Activated effector memory CD4-positive, alpha-beta T cell treated with anti-CD3 and anti-CD28 coated beads, Interleukin-2, amount 50 U/mL, for 16 hours (primary cell): Measurements from ENCODE around the gene PCDHGB2.
A peak's percentile ranks its signal among the peaks of the same experiment; 100 is the strongest.
"Not testable (repeated sequence)": the region's sequence is repeated elsewhere in the genome, so short reads cannot be mapped to it uniquely, and the experiment has no call there.

Experiments
- DNase-seq: peaks from one replicate; pipeline ENCODE4 v3.0.0-alpha.2; 2020

The PCDHGB2 gene

DNA sequence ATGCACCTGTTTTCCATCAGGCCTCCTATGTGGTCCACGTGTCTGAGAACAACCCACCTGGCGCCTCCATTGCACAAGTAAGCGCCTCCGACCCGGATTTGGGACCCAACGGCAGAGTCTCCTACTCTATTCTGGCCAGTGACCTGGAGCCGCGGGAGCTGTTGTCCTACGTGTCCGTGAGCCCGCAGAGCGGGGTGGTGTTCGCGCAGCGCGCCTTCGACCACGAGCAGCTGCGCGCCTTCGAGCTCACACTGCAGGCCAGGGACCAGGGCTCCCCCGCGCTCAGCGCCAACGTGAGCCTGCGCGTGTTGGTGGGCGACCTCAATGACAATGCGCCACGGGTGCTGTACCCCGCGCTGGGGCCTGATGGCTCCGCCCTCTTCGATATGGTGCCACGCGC lies 8.2 kb upstream of the PCDHGB2 start:
- DNase-seq: no peak

DNA sequence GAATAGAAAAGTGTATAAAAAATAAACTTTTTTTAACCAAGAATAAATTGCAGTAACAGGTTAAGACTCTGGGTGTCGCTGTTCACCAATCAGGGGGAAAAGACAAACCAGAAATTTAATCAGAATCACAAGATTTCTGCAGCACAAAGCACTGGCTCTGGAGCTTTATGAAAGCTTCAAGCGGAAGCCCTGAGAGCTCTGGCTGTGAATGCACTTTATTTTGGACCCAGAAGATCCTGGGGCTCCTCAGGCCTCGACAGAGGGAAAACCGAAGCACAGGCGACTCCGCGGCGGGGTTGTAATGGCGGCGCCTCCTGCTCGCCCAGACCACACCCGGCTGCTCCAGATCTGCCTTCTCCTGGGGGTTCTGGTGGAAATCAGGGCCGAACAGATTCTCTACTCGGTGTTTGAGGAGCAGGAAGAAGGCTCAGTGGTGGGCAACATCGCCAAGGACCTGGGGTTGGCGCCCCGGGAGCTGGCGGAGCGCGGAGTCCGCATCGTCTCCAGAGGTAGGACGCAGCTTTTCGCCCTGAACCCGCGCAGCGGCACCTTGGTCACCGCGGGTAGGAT lies 4.8 kb upstream of the PCDHGB2 start, which contains the start of gene PCDHGA4:
Gene PCDHGA4 (plus strand): TSS at position 122 of the 570 bp plus-strand sequence. CDS start 87 bp downstream, at position 209.
- DNase-seq: no peak

DNA sequence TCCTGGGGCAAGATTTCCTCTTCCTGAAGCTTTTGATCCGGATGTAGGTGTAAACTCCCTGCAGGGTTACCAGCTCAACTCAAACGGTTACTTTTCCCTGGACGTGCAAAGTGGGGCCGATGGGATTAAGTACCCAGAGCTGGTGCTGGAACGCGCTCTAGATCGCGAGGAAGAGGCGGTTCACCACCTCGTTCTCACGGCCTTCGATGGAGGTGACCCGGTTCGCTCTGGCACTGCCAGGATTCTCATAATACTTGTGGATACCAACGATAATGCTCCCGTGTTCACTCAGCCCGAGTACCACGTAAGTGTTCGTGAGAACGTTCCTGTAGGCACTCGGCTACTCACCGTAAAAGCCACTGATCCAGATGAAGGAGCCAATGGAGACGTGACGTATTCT lies 4.2 kb upstream of the PCDHGB2 start:
- DNase-seq: no peak

DNA sequence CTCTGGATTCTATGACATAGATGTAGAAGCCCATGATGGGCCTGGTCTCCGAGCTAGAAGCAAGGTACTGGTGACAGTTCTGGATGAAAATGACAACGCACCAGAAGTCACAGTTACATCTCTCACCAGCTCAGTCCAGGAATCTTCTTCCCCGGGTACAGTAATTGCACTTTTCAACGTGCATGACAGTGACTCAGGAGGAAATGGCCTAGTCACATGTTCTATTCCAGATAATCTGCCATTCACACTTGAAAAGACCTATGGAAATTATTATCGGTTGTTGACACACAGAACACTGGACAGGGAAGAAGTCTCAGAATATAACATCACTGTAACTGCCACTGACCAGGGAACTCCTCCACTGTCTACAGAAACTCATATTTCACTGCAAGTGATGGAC lies 3.7 kb upstream of the PCDHGB2 start:
- no peak for DNase-seq

DNA sequence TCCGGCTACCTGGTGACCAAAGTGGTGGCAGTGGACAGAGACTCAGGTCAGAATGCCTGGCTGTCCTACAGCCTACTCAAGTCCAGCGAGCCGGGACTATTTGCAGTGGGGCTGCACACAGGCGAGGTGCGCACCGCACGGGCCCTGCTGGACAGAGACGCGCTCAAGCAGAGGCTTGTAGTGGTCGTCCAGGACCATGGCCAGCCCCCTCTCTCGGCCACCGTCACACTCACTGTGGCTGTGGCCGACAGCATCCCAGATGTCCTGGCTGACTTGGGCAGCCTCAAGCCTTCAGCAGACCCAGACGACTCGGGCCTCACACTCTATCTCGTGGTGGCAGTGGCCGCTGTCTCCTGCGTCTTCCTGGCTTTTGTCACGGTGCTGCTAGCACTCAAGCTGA lies 2.8 kb upstream of the PCDHGB2 start:
- no peak for DNase-seq

DNA sequence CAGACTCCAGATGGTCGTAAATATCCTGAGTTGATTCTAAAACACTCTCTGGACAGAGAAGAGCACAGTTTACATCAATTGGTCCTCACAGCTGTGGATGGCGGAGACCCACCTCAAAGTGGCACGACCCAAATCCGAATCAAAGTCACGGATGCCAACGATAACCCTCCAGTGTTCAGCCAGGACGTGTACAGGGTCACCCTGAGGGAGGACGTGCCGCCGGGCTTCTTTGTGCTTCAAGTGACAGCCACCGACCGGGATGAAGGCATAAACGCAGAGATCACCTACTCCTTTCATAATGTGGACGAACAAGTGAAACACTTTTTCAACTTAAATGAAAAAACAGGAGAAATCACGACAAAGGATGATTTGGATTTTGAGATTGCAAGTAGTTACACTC lies 891 bp downstream of the PCDHGB2 start:
- no peak for DNase-seq

DNA sequence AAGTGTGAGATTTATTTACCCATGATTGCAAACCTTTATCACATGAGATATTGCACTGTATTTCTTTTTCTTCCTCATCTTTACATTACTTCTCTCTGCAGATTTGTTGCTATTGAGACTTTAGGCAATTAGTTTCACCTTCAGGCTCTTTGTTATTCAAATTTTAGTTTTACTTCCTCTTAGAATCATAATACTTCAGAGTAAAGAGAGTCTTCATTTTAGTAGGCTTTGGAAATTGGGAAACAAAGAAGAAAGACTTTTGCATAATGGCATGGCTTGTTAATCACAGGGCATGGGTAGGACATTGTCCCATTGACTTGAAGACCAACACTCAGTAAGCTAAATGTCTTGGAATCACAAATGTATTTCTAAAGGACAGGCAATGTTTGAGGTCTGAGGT lies 2.9 kb downstream of the PCDHGB2 start:
- no peak for DNase-seq

DNA sequence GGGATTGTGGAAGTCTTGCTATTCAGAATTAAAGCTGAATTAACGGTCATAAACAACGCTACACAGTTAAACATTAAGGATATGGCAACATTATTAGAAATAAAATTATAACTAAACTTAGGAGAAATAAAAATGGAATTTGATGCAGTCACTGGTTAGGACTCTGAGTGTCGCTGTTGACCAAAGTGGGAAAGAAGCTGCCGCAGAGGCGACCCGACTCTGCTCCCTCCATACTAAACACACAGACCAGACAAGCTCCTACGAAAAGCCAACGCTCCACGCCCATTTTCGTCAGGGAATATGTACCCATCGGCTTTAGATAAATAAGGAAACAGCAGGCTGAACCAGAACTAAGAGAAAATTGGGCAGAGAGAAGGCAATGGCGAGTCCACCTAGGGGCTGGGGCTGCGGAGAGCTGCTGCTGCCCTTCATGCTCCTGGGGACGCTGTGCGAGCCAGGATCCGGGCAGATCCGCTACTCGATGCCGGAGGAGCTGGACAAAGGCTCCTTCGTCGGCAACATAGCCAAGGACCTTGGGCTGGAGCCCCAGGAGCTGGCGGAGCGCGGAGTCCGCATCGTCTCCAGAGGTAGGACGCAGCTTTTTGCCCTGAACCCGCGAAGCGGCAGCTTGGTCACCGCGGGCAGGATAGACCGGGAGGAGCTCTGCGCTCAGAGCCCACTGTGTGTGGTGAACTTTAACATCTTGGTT lies 4.3 kb downstream of the PCDHGB2 start, which contains the start of gene PCDHGA5:
Gene PCDHGA5 (plus strand): TSS at position 211 of the 709 bp plus-strand sequence. CDS start 169 bp downstream, at position 380.
- no peak for DNase-seq

DNA sequence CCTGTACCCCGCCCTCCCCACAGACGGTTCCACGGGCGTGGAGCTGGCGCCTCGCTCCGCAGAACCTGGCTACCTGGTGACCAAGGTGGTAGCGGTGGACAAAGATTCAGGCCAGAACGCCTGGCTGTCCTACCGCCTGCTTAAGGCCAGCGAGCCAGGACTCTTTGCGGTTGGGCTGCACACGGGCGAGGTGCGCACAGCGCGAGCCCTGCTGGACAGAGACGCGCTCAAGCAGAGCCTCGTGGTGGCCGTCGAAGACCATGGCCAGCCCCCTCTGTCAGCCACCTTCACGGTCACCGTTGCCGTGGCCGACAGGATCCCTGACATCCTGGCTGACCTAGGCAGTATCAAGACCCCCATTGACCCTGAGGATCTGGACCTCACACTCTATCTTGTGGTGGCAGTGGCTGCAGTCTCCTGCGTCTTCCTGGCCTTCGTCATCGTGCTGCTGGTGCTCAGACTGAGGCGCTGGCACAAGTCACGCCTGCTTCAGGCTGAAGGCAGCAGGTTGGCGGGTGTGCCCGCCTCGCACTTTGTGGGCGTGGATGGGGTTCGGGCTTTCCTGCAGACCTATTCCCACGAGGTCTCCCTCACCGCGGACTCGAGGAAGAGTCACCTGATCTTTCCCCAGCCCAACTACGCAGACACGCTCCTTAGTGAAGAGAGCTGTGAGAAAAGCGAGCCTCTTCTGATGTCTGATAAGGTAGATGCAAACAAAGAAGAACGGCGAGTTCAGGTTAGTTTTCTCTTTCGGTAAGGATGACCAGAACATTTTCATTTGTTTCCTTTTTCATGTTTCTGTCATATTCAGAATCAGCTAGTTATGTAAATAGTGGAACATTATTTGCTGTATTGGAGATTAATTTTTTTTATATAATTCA lies 6.5 kb downstream of the PCDHGB2 start:
- no peak for DNase-seq

DNA sequence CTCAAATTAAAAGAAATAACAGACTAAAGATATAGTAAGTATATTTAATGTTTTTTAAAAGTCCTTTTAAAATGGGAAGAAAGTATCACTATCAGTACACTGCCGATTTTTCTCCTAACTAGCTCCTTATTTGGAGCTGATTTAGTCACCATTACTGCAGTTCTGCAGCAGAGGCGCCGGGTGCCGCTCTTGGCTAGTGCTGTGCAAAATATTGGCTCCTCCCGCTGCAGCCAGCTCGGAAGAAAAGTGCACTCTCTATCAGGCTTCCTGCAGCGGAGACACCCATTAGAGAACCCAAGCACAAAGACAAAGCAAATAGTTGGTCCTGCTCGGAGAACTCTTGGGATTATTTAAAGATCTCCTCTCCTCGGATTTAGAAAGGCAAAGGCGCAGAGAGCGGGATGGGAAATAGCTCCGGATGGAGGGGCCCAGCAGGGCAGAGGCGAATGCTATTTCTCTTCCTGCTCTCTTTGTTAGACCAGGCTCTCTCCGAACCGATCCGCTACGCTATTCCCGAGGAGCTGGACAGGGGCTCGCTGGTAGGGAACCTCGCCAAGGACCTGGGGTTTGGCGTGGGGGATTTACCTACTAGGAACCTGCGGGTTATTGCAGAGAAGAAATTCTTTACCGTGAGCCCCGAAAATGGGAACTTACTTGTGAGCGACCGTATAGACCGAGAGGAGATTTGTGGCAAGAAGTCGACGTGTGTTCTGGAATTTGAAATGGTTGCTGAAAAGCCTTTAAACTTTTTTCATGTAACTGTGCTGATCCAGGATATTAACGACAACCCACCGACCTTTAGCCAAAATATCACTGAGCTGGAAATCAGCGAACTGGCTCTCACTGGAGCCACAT lies 10.4 kb downstream of the PCDHGB2 start, which contains the start of gene PCDHGB3:
Gene PCDHGB3 (plus strand): TSS at position 249 of the 855 bp plus-strand sequence. CDS start 153 bp downstream, at position 402.
- peak; percentile 77 for DNase-seq

DNA sequence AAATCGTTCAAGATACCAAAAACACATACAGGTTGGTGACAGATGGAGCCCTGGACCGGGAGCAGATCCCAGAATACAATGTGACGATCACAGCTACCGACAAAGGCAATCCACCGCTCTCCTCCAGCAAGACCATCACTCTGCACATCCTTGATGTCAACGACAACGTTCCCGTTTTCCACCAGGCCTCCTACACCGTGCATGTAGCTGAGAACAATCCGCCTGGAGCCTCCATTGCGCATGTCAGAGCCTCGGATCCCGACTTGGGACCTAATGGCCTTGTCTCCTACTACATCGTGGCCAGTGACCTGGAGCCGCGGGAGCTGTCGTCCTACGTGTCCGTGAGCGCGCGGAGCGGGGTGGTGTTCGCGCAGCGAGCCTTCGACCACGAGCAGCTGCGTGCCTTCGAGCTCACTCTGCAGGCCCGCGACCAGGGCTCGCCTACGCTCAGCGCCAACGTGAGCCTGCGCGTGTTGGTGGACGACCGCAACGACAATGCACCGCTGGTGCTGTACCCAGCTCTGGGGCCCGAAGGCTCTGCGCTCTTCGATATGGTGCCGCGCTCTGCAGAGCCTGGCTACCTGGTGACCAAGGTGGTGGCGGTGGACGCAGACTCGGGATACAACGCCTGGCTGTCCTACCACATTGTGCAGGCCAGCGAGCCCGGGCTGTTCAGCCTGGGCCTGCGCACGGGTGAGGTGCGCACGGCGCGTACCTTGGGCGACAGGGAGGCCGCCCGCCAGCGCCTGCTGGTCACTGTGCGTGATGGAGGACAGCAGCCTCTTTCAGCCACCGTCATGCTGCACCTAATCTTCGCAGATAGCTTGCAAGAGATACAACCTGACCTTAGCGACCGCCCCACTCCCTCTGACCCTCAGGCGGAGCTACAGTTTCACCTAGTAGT lies 12.0 kb downstream of the PCDHGB2 start:
- DNase-seq: no peak

DNA sequence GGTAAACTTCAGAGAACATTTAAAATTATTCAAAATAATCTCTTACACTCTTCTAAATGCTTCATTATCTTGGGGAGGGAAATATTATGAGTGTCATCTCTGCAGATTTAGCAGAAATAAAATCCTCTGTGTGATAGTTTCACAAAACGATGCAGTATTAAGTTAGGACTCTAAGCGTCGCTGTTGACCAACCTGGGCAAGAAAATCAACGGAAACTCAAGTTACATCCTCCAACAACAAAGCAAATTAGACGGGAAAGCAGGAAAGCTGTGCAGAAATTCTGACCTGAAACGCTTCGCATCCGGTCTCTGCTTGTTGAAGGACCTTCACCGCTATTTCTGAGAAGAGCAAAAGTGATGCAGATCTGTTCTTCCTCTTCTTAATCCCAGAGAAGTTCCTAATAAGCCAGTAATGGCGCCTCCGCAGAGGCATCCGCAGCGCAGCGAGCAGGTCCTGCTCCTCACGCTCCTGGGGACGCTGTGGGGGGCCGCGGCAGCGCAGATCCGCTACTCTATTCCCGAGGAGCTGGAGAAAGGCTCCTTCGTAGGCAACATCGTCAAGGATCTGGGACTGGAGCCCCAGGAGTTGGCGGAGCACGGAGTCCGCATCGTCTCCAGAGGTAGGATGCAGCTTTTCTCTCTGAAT lies 14.0 kb downstream of the PCDHGB2 start, which contains the start of gene PCDHGA6:
Gene PCDHGA6 (plus strand): TSS at position 219 of the 645 bp plus-strand sequence. CDS start 193 bp downstream, at position 412.
- DNase-seq: no peak

DNA sequence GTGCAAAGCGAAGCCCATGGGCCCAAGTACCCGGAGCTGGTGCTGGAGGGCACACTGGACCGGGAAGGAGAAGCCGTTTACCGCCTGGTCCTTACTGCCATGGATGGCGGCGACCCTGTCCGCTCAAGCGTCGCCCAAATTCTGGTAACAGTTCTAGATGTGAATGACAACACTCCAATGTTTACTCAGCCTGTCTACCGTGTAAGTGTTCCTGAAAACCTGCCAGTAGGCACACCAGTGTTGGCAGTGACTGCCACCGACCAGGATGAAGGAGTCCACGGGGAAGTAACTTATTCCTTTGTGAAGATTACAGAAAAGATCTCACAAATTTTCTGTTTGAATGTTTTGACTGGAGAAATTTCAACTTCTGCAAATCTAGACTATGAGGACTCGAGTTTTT lies 14.8 kb downstream of the PCDHGB2 start:
- DNase-seq: no peak

DNA sequence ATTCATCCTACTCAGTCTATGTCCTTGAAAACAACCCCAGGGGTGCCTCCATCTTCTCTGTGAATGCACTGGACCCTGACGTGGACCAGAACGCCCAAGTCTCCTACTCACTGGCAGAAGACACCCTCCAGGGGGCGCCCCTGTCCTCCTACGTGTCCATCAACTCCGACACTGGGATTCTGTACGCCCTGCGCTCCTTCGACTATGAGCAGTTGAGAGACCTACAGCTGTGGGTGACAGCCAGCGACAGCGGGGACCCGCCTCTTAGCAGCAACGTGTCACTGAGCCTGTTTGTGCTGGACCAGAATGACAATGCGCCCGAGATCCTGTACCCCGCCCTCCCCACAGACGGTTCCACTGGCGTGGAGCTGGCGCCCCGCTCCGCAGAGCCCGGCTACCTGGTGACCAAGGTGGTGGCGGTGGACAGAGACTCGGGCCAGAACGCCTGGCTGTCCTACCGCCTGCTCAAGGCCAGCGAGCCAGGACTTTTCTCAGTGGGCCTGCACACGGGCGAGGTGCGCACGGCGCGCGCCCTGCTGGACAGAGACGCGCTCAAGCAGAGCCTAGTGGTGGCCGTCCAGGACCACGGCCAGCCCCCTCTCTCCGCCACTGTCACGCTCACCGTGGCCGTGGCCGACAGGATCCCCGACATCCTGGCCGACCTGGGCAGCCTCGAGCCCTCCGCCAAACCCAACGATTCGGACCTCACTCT lies 15.8 kb downstream of the PCDHGB2 start:
- DNase-seq: not testable (repeated sequence)

DNA sequence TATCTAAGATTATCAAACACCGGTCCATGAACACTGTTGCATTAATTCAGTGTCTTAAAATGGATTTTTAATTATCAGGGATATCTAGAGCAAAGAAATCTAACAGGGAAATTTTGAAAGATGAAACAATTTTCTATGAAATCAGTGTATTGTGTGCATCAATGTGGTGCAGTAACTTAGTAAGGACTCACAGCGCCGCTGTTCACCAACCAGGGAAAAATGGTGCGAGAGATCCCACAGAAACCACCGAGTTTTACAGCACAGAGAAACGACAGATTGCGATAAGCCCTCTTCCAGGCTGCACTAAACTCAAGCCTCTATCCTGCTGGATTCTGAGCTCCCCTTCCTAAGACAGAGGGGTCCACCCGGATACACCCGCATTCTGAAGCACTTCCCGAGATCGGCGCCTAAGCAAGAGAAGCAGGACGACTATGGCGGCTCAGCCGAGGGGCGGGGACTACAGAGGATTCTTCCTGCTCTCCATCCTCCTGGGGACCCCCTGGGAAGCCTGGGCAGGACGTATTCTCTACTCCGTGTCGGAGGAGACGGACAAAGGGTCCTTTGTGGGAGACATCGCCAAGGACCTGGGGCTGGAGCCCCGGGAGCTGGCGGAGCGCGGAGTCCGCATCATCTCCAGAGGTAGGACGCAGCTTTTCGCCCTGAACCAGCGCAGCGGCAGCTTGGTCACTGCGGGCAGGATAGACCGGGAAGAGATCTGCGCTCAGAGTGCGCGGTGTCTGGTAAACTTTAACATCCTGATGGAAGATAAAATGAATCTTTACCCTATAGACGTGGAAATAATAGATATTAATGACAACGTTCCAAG lies 22.9 kb downstream of the PCDHGB2 start, which contains the start of gene PCDHGA7:
Gene PCDHGA7 (plus strand): TSS at position 274 of the 826 bp plus-strand sequence. CDS start 158 bp downstream, at position 432.
- no peak for DNase-seq

DNA sequence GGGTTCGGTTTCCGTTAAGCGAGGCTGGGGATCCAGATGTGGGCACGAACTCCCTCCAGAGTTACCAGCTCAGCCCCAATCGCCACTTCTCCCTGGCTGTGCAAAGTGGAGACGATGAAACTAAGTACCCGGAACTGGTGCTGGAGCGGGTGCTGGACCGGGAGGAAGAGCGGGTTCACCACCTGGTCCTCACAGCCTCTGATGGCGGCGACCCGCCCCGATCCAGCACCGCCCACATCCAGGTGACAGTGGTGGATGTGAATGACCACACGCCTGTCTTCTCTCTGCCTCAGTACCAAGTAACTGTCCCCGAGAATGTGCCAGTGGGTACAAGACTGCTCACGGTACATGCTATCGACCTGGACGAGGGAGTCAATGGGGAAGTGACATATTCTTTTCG lies 23.6 kb downstream of the PCDHGB2 start:
- DNase-seq: no peak

DNA sequence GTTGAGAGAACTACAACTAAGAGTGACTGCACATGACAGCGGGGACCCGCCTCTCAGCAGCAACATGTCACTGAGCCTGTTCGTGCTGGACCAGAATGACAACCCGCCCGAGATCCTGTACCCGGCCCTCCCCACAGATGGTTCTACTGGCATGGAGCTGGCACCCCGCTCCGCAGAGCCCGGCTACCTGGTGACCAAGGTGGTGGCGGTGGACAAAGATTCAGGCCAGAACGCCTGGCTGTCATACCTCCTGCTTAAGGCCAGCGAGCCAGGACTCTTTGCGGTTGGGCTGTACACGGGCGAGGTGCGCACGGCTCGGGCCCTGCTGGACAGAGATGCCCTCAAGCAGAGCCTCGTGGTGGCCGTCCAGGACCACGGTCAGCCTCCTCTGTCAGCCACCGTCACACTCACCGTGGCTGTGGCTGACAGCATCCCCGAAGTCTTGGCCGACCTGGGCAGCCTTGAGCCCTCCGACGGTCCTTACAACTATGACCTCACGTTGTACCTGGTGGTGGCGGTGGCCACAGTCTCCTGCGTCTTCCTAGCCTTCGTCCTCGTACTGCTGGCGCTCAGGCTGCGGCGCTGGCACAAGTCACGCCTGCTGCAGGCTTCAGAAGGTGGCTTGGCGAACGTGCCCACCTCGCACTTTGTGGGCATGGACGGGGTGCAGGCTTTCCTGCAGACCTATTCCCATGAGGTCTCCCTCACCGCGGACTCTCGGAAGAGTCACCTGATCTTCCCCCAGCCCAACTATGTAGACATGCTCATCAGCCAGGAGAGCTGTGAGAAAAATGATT lies 24.9 kb downstream of the PCDHGB2 start:
- no peak for DNase-seq
